Keratinocyte (primary cell): ENCODE measurements around the gene PIPOX. TPM values are rescaled to one million over a fixed set of nuclear protein-coding genes. Genes with fewer than 3 reads are reported as not detected.

ENCODE experiments used
- DNase-seq: peaks from one replicate; pipeline ENCODE4 v3.0.0-alpha.2; 2011; ENCODE audit warnings: low read depth, missing footprints, low spot score
- FAIRE-seq: peaks from 2 replicates; lab custom pipeline; 2011; peaks lifted over from hg19 to GRCh38; lab: Jason Lieb, UNC
- H2AFZ ChIP-seq: 2 replicates; pipeline ENCODE4 v1.6.0; 2012; ENCODE audit warnings: low read length, control low read depth, inconsistent platforms; ENCODE audit not compliant: control insufficient read depth
- H3K27ac ChIP-seq: 2 replicates; pipeline ENCODE4 v1.5.1; 2011; ENCODE audit warnings: low read length; ENCODE audit not compliant: control insufficient read depth, insufficient read depth
- H3K27me3 ChIP-seq: 3 replicates; pipeline ENCODE4 v1.6.0; 2011; ENCODE audit warnings: low read length; ENCODE audit not compliant: control insufficient read depth, insufficient read depth; ENCODE audit errors: extremely low read depth
- H3K36me3 ChIP-seq, 2 experiments: 2 replicates in 1 of 2; 3 replicates in 1 of 2; pipeline ENCODE4 v1.5.1; 2011; ENCODE audit warnings: low read length in 2 of 2, mild to moderate bottlenecking in 1 of 2; ENCODE audit not compliant: control insufficient read depth in 2 of 2, insufficient read depth in 2 of 2; ENCODE audit errors: extremely low read depth in 1 of 2
- H3K4me1 ChIP-seq: 3 replicates; pipeline ENCODE4 v1.5.1; 2011; ENCODE audit warnings: low read length; ENCODE audit not compliant: control insufficient read depth, insufficient read depth; ENCODE audit errors: extremely low read depth
- H3K4me2 ChIP-seq: 3 replicates; pipeline ENCODE4 v1.6.0; 2011; ENCODE audit warnings: low read depth, low read length; ENCODE audit not compliant: control insufficient read depth, insufficient read depth; ENCODE audit errors: extremely low read depth
- H3K4me3 ChIP-seq, 3 experiments: fragments of 200-600 bp in 1 of 3; sonication (generic) in 1 of 3; 2 replicates in 2 of 3; 3 replicates in 1 of 3; pipeline ENCODE4 v1.5.1; 2011 to 2016; ENCODE audit warnings: low read length in 3 of 3, mild to moderate bottlenecking in 3 of 3, control low read depth in 2 of 3, inconsistent platforms in 1 of 3, low read depth in 1 of 3, mixed read lengths in 1 of 3, mixed run types in 1 of 3, moderate library complexity in 1 of 3; ENCODE audit not compliant: control insufficient read depth in 2 of 3, insufficient read depth in 2 of 3; ENCODE audit errors: extremely low read depth in 1 of 3
- H3K79me2 ChIP-seq: 2 replicates; pipeline ENCODE4 v1.6.0; 2012; ENCODE audit warnings: low read length; ENCODE audit not compliant: control insufficient read depth, insufficient read depth
- H3K9ac ChIP-seq: 3 replicates; pipeline ENCODE4 v1.6.0; 2011; ENCODE audit warnings: low read length; ENCODE audit not compliant: control insufficient read depth, insufficient read depth; ENCODE audit errors: extremely low read depth
- H3K9me1 ChIP-seq: 3 replicates; pipeline ENCODE4 v1.6.0; 2011; ENCODE audit warnings: low read length; ENCODE audit not compliant: control insufficient read depth, insufficient read depth; ENCODE audit errors: extremely low read depth
- H3K9me3 ChIP-seq: 2 replicates; pipeline ENCODE4 v1.5.1; 2012; ENCODE audit warnings: low read depth, low read length; ENCODE audit not compliant: control insufficient read depth
- H4K20me1 ChIP-seq: 3 replicates; pipeline ENCODE4 v1.6.0; 2011; ENCODE audit warnings: low read length; ENCODE audit not compliant: control insufficient read depth, insufficient read depth; ENCODE audit errors: extremely low read depth
- EZH2 ChIP-seq: IDR thresholded peaks from one replicate; pipeline ENCODE4 v1.6.1; 2012; ENCODE audit warnings: inconsistent platforms, mild to moderate bottlenecking, low read length, moderate library complexity
- dilution Hi-C: fragments of 300-500 bp; cut with MboI; formaldehyde crosslinking; loops from one replicate; pipeline ENCODE4 v1.7.0; 2020; ENCODE audit warnings: low sequenced_read_pairs; ENCODE audit not compliant: extremely low pct_ligation_motif_present
- polyA plus RNA-seq, 5 experiments: library from polyadenylated mRNA; depleted of rRNA in 3 of 5; stranded (reverse) in 3 of 5; stranded (forward) in 1 of 5; unstranded in 1 of 5; fragments of >200 nt; gene quantifications; 1 replicate in 1 of 5; 2 replicates in 3 of 5; 3 replicates in 1 of 5; pipeline versions ENCODE4 v1.2.1 to v1.2.3, GENCODE V29; 2011 to 2012; ENCODE audit warnings: missing spikeins in 2 of 5, low read depth in 1 of 5, low replicate concordance in 1 of 5
- TF ChIP-seq, protein P1 (sequence below), 3 experiments: IDR thresholded peaks in 1 of 3; conservative IDR thresholded peaks in 1 of 3; optimal IDR thresholded peaks in 1 of 3; 2 replicates in 2 of 3; 3 replicates in 1 of 3; pipeline versions ENCODE3 to v1.5.1; 2011; ENCODE audit warnings: low read length in 3 of 3, mild to moderate bottlenecking in 3 of 3, moderate library complexity in 2 of 3, control low read depth in 1 of 3, inconsistent platforms in 1 of 3; ENCODE audit not compliant: insufficient read depth in 2 of 3; ENCODE audit errors: extremely low read depth in 1 of 3

The PIPOX gene
- polyA plus RNA-seq, 1 donor (not counting 4 experiments of a cell fraction or from before 2014, with no cell fraction given) = not detected

DNA sequence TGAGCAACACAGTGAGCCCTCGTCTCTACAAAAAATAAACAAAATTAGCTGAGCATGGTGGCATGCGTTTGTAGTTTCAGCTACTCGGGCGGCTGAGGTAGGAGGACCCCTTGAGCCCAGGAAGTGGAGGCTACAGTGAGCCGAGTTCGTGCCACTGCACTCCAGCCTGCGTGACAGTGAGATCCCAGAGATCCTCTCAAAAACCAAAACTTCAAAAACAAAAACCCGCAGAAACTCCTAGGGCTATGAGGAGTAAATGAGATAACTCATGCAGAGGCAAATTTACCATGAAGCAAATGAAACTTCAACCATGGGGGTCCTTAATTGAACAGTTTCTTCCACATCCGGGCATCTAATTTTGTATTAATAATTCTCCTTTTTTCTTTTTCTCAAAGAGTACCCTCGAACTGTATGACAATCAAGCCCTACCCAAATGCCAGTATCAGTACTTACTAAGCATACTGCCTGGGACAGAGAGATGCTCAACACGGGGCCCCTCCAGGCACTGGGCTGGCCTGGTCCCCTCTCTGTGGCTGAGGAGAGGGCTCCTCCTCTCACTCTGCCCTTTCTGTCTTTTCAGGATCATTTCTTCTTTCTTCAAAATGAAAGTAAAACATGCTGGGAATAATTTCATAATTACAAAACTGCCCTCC is 789 bp upstream of the PIPOX start:
- H3K79me2 ChIP-seq = no peaks in the 10 kb centered on the region
- H3K36me3 ChIP-seq = no peaks in the 10 kb centered on the region
- DNase-seq (no peak), FAIRE-seq (no peak)
- no peak overlapping the region for H3K9ac ChIP-seq
- H3K27me3 ChIP-seq = peaks cover 19% of the 10 kb centered on the region
- H2AFZ ChIP-seq = no peak overlapping the region
- H4K20me1 ChIP-seq = no peaks in the 10 kb centered on the region
- TF ChIP-seq, protein P1, sequence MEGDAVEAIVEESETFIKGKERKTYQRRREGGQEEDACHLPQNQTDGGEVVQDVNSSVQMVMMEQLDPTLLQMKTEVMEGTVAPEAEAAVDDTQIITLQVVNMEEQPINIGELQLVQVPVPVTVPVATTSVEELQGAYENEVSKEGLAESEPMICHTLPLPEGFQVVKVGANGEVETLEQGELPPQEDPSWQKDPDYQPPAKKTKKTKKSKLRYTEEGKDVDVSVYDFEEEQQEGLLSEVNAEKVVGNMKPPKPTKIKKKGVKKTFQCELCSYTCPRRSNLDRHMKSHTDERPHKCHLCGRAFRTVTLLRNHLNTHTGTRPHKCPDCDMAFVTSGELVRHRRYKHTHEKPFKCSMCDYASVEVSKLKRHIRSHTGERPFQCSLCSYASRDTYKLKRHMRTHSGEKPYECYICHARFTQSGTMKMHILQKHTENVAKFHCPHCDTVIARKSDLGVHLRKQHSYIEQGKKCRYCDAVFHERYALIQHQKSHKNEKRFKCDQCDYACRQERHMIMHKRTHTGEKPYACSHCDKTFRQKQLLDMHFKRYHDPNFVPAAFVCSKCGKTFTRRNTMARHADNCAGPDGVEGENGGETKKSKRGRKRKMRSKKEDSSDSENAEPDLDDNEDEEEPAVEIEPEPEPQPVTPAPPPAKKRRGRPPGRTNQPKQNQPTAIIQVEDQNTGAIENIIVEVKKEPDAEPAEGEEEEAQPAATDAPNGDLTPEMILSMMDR (optimal IDR thresholded peaks at IDR 0.05 in 1 of 3, IDR thresholded peaks at IDR 0.05 in 1 of 3, conservative IDR thresholded peaks at IDR 0.05 in 1 of 3; ENCODE audit: extremely low read depth in 1 of 3, insufficient read depth in 2 of 3, low read length in 3 of 3) = no peak
- no peak for TF ChIP-seq EZH2
- H3K9me3 ChIP-seq = no peaks in the 10 kb centered on the region
- no peaks in the 10 kb centered on the region for H3K9me1 ChIP-seq
- dilution Hi-C loops = no loop called here
- H3K4me3 ChIP-seq = no peak overlapping the region
- peaks cover 17% of the 10 kb centered on the region for H3K4me1 ChIP-seq
- no peak overlapping the region for H3K27ac ChIP-seq
- H3K4me2 ChIP-seq = no peak overlapping the region

DNA sequence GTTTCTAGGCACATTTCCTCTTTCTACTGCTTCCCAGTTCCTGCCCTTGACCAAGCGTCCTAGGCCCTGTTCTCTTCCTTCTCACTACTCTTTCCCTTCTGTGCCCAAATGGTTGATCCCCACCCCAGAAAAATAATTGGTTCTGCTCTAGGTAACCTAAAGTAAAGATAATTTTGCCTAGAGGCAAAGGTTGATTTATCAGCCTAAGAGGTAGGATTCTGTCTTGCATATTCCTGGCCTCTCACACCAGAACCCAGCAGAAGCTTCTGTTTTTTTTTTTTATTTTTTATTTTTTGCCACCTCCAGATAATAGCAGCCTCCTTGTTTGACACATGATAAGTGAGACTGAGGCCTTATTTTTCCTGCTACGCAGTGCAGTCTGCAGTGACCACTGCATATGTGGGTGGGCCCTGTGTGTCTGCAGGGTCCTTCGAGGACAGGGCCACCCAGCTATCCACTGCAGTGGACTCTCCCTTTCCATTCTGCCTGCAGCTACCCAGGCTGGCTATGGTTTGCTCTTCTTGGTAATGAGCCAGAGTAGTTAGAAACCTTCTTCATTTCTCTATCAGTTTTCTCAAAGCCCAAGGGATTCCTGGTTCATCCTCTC is 701 bp downstream of the PIPOX start:
- no peaks in the 10 kb centered on the region for H4K20me1 ChIP-seq
- H2AFZ ChIP-seq = no peak overlapping the region
- peaks cover 8% of the 10 kb centered on the region for H3K27me3 ChIP-seq
- no peaks in the 10 kb centered on the region for H3K9me1 ChIP-seq
- no peaks in the 10 kb centered on the region for H3K9me3 ChIP-seq
- no peak overlapping the region for H3K9ac ChIP-seq
- no peak for TF ChIP-seq EZH2
- TF ChIP-seq, protein P1 (optimal IDR thresholded peaks at IDR 0.05 in 1 of 3, IDR thresholded peaks at IDR 0.05 in 1 of 3, conservative IDR thresholded peaks at IDR 0.05 in 1 of 3; ENCODE audit: extremely low read depth in 1 of 3, insufficient read depth in 2 of 3, low read length in 3 of 3) = no peak
- dilution Hi-C loops = no loop called here
- peaks cover 13% of the 10 kb centered on the region for H3K4me1 ChIP-seq
- H3K4me3 ChIP-seq = no peak overlapping the region
- H3K27ac ChIP-seq = no peak overlapping the region
- FAIRE-seq = no peak
- no peaks in the 10 kb centered on the region for H3K79me2 ChIP-seq
- H3K36me3 ChIP-seq = no peaks in the 10 kb centered on the region
- no peak for DNase-seq
- H3K4me2 ChIP-seq = no peak overlapping the region
